DOHH2 (cell line): ENCODE measurements around the gene HSPH1.

Experiments
- H3F3A ChIP-seq: fragments of 200-600 bp; sonication (generic), shearing (Covaris generic); 2 replicates; pipeline ENCODE4 v1.6.0; 2016; ENCODE audit warnings: antibody characterized with exemption, mild to moderate bottlenecking; ENCODE audit not compliant: control insufficient read depth, insufficient read depth
- H3K27ac ChIP-seq: fragments of 200-600 bp; sonication (generic); 2 replicates; pipeline ENCODE4 v1.5.1; 2014; ENCODE audit warnings: low read depth, mild to moderate bottlenecking, low read length, moderate library complexity
- H3K27me3 ChIP-seq: fragments of 200-600 bp; sonication (generic); 2 replicates; pipeline ENCODE4 v1.6.1; 2014; ENCODE audit warnings: mild to moderate bottlenecking, low read length, mixed read lengths; ENCODE audit not compliant: control insufficient read depth
- H3K36me3 ChIP-seq: fragments of 200-600 bp; sonication (generic); 2 replicates; pipeline ENCODE4 v1.6.1; 2014; ENCODE audit warnings: mild to moderate bottlenecking, low read length, moderate library complexity, mixed read lengths; ENCODE audit not compliant: control insufficient read depth
- H3K4me1 ChIP-seq: fragments of 200-600 bp; sonication (generic); 2 replicates; pipeline ENCODE4 v1.6.1; 2014; ENCODE audit warnings: mild to moderate bottlenecking, low read length, mixed read lengths; ENCODE audit not compliant: control insufficient read depth
- H3K4me2 ChIP-seq: fragments of 200-600 bp; sonication (generic); 2 replicates; pipeline ENCODE4 v1.6.0; 2014; ENCODE audit warnings: mild to moderate bottlenecking, low read length, moderate library complexity
- H3K4me3 ChIP-seq: fragments of 200-600 bp; sonication (generic); 2 replicates; pipeline ENCODE4 v1.5.1; 2014; ENCODE audit warnings: mild to moderate bottlenecking, low read length, mixed read lengths
- H3K79me2 ChIP-seq: fragments of 200-600 bp; sonication (generic); 2 replicates; pipeline ENCODE4 v1.6.1; 2014; ENCODE audit warnings: mild to moderate bottlenecking, low read length, mixed read lengths; ENCODE audit not compliant: control insufficient read depth
- H3K9me2 ChIP-seq: fragments of 200-600 bp; sonication (generic); replicated peaks from 2 replicates; pipeline ENCODE4 v1.6.1; 2014; ENCODE audit warnings: mild to moderate bottlenecking, low read length, mixed read lengths; ENCODE audit not compliant: control insufficient read depth
- H3K9me3 ChIP-seq: fragments of 200-600 bp; sonication (generic); 2 replicates; pipeline ENCODE4 v1.6.1; 2014; ENCODE audit warnings: antibody characterized with exemption, low read length, mixed read lengths; ENCODE audit not compliant: control insufficient read depth, insufficient read depth
- H4K20me1 ChIP-seq: fragments of 200-600 bp; sonication (generic); 2 replicates; pipeline ENCODE4 v1.6.0; 2014; ENCODE audit warnings: low read depth, mild to moderate bottlenecking, antibody characterized with exemption, low read length, moderate library complexity; ENCODE audit not compliant: control insufficient read depth, insufficient read depth
- EZH2phosphoT487 ChIP-seq: fragments of 200-600 bp; sonication (generic); IDR thresholded peaks from 2 replicates; pipeline ENCODE4 v1.6.1; 2017; ENCODE audit warnings: borderline replicate concordance, mild to moderate bottlenecking, antibody characterized with exemption, low read length, moderate library complexity, mixed read lengths
- TF ChIP-seq, protein P1 (sequence below): fragments of 200-600 bp; sonication (generic); IDR thresholded peaks from one replicate; pipeline ENCODE4 v1.5.1; 2014; ENCODE audit warnings: antibody characterized with exemption, mild to moderate bottlenecking, low read depth, low read length; ENCODE audit not compliant: poor library complexity, severe bottlenecking

The HSPH1 gene

DNA sequence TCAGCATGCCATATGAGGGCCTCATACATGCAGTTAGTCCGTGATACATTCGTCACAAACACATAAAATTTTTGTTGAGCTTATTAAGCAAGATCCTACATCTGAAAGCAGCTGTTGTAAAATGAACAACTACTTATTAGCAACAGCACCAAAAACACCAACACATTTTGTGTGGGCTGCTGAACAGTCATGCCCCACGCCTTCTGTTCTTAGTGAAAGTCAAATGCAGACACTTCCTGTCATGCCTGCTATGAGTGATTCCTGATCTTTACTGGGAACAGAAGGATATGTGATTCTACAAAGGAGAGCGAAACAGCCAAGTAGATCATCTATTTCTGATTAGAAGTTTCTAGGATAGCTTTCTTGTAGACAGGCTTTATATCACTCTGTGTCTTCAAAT, 33.9 kb upstream of the HSPH1 start:
- H3K4me2 ChIP-seq, result no peak overlapping the region
- peaks cover 8% of the 10 kb centered on the region; the same call in 1 of the 2 replicates for H3K27me3 ChIP-seq
- no peaks in the 10 kb centered on the region for H3K36me3 ChIP-seq
- H3K4me3 ChIP-seq, result no peak overlapping the region
- no peaks in the 10 kb centered on the region for H4K20me1 ChIP-seq
- H3K27ac ChIP-seq, result no peak overlapping the region
- H3K9me2 ChIP-seq, result no peaks in the 10 kb centered on the region
- H3K4me1 ChIP-seq, result peaks cover 4% of the 10 kb centered on the region
- no peaks in the 10 kb centered on the region for H3K79me2 ChIP-seq
- no peaks in the 10 kb centered on the region for H3F3A ChIP-seq
- TF ChIP-seq EZH2phosphoT487, result no peak
- TF ChIP-seq, protein P1, sequence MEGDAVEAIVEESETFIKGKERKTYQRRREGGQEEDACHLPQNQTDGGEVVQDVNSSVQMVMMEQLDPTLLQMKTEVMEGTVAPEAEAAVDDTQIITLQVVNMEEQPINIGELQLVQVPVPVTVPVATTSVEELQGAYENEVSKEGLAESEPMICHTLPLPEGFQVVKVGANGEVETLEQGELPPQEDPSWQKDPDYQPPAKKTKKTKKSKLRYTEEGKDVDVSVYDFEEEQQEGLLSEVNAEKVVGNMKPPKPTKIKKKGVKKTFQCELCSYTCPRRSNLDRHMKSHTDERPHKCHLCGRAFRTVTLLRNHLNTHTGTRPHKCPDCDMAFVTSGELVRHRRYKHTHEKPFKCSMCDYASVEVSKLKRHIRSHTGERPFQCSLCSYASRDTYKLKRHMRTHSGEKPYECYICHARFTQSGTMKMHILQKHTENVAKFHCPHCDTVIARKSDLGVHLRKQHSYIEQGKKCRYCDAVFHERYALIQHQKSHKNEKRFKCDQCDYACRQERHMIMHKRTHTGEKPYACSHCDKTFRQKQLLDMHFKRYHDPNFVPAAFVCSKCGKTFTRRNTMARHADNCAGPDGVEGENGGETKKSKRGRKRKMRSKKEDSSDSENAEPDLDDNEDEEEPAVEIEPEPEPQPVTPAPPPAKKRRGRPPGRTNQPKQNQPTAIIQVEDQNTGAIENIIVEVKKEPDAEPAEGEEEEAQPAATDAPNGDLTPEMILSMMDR, result no peak
- H3K9me3 ChIP-seq, result no peaks in the 10 kb centered on the region

DNA sequence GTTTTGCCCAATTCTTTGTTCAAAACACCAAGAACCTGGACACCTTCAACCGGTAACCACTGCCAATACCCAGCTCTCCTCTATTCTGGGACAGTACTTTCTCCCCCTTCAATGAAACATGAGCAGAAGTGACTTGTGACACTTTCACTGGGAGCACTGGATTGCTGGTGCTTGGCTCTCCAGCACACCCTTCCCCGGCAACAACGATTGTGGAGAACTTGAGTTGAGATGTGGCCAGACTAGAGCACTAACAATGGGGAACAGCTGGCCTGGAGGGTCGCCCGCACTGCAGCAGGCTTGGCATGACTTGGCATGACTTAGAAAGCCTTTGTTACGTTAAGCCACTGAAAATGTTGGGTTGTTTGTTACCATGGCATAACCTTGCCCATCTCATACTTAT, 30.6 kb upstream of the HSPH1 start:
- no peak overlapping the region for H3K27ac ChIP-seq
- H4K20me1 ChIP-seq, result no peaks in the 10 kb centered on the region
- H3K9me3 ChIP-seq, result no peaks in the 10 kb centered on the region
- no peaks in the 10 kb centered on the region for H3K4me1 ChIP-seq
- H3K27me3 ChIP-seq, result peaks cover 11% of the 10 kb centered on the region; the same call in 1 of the 2 replicates
- no peaks in the 10 kb centered on the region for H3K79me2 ChIP-seq
- no peaks in the 10 kb centered on the region for H3K9me2 ChIP-seq
- TF ChIP-seq EZH2phosphoT487, result no peak
- TF ChIP-seq, protein P1, result no peak
- H3K4me2 ChIP-seq, result no peak overlapping the region
- no peaks in the 10 kb centered on the region for H3K36me3 ChIP-seq
- no peaks in the 10 kb centered on the region for H3F3A ChIP-seq
- H3K4me3 ChIP-seq, result no peak overlapping the region

DNA sequence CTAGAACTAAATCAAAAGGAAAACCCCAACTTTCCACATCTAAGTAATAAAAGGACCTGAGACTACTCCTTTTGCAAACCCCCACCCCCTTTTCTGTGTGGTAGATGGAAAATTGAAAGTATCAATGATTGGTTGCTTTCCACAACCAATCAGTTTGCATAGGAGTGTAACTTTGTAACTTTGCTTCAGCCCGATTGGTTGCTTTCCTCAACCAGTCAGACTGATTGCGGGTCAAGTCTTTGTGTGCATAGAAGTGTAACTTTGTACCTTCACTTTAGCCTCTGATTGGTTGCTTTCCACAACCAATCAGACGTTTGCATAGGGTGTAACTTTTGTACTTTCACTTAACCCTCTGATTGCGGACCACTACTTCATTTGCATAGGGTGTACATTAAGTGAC, 30.0 kb upstream of the HSPH1 start:
- Histone ChIP-seq H3K9me3 (no peaks in the 10 kb centered on the region), H3K36me3 (no peaks in the 10 kb centered on the region), H3K27ac (no peak overlapping the region), H3F3A (no peaks in the 10 kb centered on the region), H4K20me1 (no peaks in the 10 kb centered on the region), H3K79me2 (no peaks in the 10 kb centered on the region), H3K4me3 (no peak overlapping the region), H3K27me3 (peaks cover 11% of the 10 kb centered on the region; the same call in 1 of the 2 replicates), H3K4me2 (no peak overlapping the region), H3K4me1 (no peaks in the 10 kb centered on the region), H3K9me2 (no peaks in the 10 kb centered on the region)
- no peak for TF ChIP-seq EZH2phosphoT487
- TF ChIP-seq, protein P1, result no peak
